ENCODE data around the gene DCANP1. TPM values are rescaled to one million over a fixed set of nuclear protein-coding genes. Genes with fewer than 3 reads are reported as not detected.

Gene DCANP1
- total RNA-seq, 3 donors from 2014 or later, result not detected

DNA sequence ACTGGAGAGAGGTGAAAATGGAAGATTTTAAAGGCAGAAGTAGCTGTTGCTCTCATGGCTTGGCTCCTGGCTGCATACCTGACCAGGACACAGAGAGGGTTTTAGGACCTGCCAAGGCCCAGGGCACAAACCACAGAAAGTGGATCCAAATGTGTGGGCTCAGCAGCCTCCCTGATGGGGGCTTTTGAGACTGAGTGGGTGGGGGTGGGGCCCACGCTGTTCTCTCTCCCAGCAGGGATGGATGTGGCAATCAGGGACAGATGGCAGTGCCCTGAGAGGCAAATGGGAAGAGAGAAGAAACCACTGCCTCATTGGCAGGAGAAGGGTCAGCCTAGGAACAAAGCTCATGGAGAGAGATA is 39.9 kb upstream of the DCANP1 start:
- Histone ChIP-seq H3K4me3 (no peak overlapping the region), H3K9me3 (no peaks in the 10 kb centered on the region), H3K36me3 (ENCODE audit: low read depth) (no peaks in the 10 kb centered on the region), H3K4me1 (ENCODE audit: low read depth) (peaks cover 3% of the 10 kb centered on the region)
- no peak for ATAC-seq
- TF ChIP-seq, protein P1, sequence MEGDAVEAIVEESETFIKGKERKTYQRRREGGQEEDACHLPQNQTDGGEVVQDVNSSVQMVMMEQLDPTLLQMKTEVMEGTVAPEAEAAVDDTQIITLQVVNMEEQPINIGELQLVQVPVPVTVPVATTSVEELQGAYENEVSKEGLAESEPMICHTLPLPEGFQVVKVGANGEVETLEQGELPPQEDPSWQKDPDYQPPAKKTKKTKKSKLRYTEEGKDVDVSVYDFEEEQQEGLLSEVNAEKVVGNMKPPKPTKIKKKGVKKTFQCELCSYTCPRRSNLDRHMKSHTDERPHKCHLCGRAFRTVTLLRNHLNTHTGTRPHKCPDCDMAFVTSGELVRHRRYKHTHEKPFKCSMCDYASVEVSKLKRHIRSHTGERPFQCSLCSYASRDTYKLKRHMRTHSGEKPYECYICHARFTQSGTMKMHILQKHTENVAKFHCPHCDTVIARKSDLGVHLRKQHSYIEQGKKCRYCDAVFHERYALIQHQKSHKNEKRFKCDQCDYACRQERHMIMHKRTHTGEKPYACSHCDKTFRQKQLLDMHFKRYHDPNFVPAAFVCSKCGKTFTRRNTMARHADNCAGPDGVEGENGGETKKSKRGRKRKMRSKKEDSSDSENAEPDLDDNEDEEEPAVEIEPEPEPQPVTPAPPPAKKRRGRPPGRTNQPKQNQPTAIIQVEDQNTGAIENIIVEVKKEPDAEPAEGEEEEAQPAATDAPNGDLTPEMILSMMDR (IDR thresholded peaks at IDR 0.05), result no peak
- intact Hi-C loops (cut with DNase I, micrococcal nuclease), result no loop called here
- no peak for DNase-seq

DNA sequence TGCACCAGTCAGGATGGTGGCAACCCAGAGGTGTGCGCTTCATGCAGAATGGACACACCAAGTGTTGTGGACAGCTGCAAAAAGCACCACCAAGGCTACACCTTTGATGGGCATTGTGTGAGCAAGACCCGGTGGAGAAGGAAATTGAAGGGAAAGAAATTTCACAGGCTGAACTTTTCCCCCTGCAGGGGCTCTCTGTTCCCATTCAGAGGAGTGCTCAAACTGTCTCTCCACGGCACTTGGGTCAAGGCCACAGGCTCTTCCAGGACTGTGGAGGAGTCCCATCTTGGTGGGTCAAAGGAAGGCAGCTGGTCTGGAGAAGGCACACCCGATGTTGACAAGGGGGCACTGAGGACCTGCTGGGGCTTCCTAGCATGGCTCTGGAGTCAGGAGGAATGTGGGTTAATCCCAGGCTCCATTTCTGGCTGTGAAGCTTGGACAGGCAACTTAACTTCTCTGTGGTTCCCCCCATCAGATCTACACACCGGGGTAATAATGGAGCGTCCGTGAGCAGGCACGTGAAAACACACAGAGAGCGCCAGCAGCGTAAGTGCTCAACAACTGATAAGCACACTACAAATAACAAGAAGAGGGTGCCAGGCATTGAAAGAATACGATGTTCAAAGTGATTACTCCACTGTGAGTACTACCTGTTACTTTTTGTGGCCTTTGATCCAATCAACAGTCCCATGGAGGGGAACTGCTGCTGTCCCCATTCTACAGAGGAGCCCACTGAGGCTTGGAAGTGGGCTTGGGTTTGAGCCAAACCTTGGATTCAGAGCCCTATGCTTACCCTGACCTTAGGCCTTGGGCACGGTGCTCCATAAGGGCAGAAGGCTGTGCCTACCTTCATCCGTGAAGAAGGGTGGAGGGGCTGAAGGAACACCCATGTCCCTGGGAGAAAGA is 39.2 kb upstream of the DCANP1 start:
- TF ChIP-seq, protein P1 (IDR thresholded peaks at IDR 0.05), result no peak
- intact Hi-C loops (cut with DNase I, micrococcal nuclease), result no loop called here
- ATAC-seq, result no peak

DNA sequence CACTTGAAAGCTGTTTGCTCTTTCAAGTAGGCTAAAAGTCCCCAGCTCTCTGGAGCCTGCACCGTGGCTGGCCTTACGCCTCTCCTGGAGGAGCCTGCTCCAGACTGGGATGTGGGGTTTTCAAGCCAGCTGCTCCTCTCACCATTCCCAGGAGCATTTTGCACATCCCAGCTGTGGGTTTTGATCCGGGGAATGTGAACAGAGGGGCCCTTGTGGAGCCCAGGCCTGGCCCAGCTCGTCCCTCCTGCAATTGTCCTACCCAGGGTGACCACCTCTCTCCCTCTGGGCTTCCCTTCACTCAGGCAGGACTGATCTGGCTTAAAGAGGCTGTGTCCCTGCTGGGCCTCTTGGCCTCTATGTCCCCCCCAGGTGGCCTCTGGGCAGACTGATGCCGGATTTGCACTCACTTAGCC is 37.5 kb upstream of the DCANP1 start:
- TF ChIP-seq, protein P1 (IDR thresholded peaks at IDR 0.05), result no peak
- no peaks in the 10 kb centered on the region for H3K4me1 ChIP-seq (ENCODE audit: low read depth)
- intact Hi-C loops (cut with DNase I, micrococcal nuclease), result no loop called here
- no peak overlapping the region for H3K4me3 ChIP-seq
- DNase-seq, result no peak
- H3K9me3 ChIP-seq, result no peaks in the 10 kb centered on the region
- no peak for ATAC-seq
- no peaks in the 10 kb centered on the region for H3K36me3 ChIP-seq (ENCODE audit: low read depth)

More for the DNA sequence above, 39.2 kb upstream of the DCANP1 start:
- Histone ChIP-seq H3K9me3 (no peaks in the 10 kb centered on the region), H3K4me3 (no peak overlapping the region), H3K4me1 (ENCODE audit: low read depth) (peaks cover 3% of the 10 kb centered on the region), H3K36me3 (ENCODE audit: low read depth) (no peaks in the 10 kb centered on the region)
- DNase-seq, result no peak

DNA sequence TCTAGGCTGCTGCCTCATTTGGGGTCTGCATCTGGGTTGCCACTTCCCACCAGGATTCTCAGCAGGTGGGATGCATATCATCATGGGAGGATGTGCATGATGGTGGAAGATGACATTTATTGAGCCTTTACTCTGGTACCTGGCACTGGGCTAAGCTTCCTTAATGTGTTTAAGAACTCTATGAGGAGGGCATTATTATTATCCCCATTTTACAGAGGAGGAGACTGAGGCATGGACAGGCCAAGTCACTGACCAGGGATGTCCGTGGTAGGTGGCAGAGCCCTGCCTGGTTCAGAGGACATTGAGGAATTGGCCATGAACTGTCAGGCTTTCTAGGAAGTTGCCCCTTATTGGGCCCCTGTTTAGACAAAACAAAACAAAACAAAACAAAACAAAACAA is 36.1 kb upstream of the DCANP1 start:
- intact Hi-C loops (cut with DNase I, micrococcal nuclease), result no loop called here
- Histone ChIP-seq H3K4me1 (ENCODE audit: low read depth) (no peaks in the 10 kb centered on the region), H3K4me3 (no peak overlapping the region), H3K36me3 (ENCODE audit: low read depth) (no peaks in the 10 kb centered on the region), H3K9me3 (no peaks in the 10 kb centered on the region)
- DNase-seq, result no peak
- TF ChIP-seq, protein P1 (IDR thresholded peaks at IDR 0.05), result no peak
- no peak for ATAC-seq

DNA sequence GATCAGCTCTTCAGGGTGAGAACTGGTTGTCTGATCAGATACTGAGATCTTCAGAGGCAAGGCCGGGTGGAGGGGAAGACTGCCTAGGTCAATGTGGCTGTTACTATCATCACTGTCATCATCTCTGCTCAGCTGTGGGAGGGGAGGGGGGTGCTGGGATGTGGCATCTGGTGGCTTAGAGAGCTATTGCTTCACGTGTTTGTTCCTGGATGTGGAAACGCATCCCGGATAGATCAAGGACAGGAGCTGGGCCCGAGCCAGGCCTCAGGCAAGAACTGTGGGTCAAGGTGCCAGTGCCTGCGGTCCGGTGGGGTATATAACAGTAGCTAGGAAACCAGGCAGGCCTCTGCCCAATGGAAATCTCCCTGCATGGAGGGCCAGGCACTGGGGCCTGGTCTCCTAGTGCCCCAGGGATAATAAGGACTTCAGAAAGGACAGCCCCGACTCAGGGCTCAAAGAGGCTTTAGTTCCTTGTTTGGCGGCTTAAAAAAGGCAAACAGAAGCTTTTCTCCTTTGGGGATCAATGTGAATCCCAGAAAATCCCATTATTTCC is 35.3 kb upstream of the DCANP1 start:
- intact Hi-C loops (cut with DNase I, micrococcal nuclease), result no loop called here
- TF ChIP-seq, protein P1 (IDR thresholded peaks at IDR 0.05), result no peak
- no peak for ATAC-seq

More for the DNA sequence above, 35.3 kb upstream of the DCANP1 start:
- Histone ChIP-seq H3K9me3 (no peaks in the 10 kb centered on the region), H3K4me1 (ENCODE audit: low read depth) (no peaks in the 10 kb centered on the region), H3K4me3 (no peak overlapping the region), H3K36me3 (ENCODE audit: low read depth) (no peaks in the 10 kb centered on the region)
- no peak for DNase-seq
